22Rv1 (cell line): ENCODE results near the gene PXDN.
"Not testable (repeated sequence)": the region's sequence is repeated elsewhere in the genome, so short reads cannot be mapped to it uniquely, and the experiment has no call there.

Experiments
- H3K27ac ChIP-seq: fragments of 450-650 bp; 2 replicates; pipeline ENCODE4 v1.5.1; 2017
- CTCF ChIP-seq: fragments of 450-650 bp; IDR thresholded peaks from 2 replicates; pipeline ENCODE4 v1.5.1; 2017; ENCODE audit warnings: mild to moderate bottlenecking
- ZFX ChIP-seq: fragments of 450-650 bp; IDR thresholded peaks from 2 replicates; pipeline ENCODE4 v1.6.1; 2017; ENCODE audit warnings: antibody characterized with exemption, borderline replicate concordance

Gene PXDN

GRCh38 chr2:1681323-1682180 is 62.8 kb downstream of the PXDN start:
- H3K27ac ChIP-seq, result no peak overlapping the region

GRCh38 chr2:1681017-1681318 is 63.3 kb downstream of the PXDN start:
- no peak overlapping the region for H3K27ac ChIP-seq
- TF ChIP-seq ZFX (no peak), CTCF (no peak)

More at GRCh38 chr2:1681323-1682180, 62.8 kb downstream of the PXDN start:
- TF ChIP-seq CTCF (no peak), ZFX (no peak)

- no peak overlapping the region for H3K27ac ChIP-seq
- TF ChIP-seq ZFX (no peak), CTCF (no peak)
Observed at GRCh38 chr2:1680222-1681016, 63.9 kb downstream of the PXDN start.

- not testable (repeated sequence) for H3K27ac ChIP-seq
Observed at GRCh38 chr2:1679488-1680039, 64.8 kb downstream of the PXDN start.

- not testable (repeated sequence) for H3K27ac ChIP-seq
Observed at GRCh38 chr2:1679065-1679464, 65.2 kb downstream of the PXDN start.

GRCh38 chr2:1678609-1679008 is 65.7 kb downstream of the PXDN start:
- TF ChIP-seq CTCF (no peak), ZFX (no peak)
- no peak overlapping the region for H3K27ac ChIP-seq

GRCh38 chr2:1677821-1678165 is 66.5 kb downstream of the PXDN start:
- TF ChIP-seq CTCF (no peak), ZFX (no peak)
- no peak overlapping the region for H3K27ac ChIP-seq

- no peak overlapping the region for H3K27ac ChIP-seq
- no peak for TF ChIP-seq CTCF
- TF ChIP-seq ZFX, result no peak
Observed at GRCh38 chr2:1676913-1677820, 67.1 kb downstream of the PXDN start.
